GM18502 (cell line): ENCODE measurements around the gene NTN3.
"Not testable (repeated sequence)": the region's sequence is repeated elsewhere in the genome, so short reads cannot be mapped to it uniquely, and the experiment has no call there.

Source experiments
- ATAC-seq: cut with Tn5 transposase; IDR thresholded peaks from one replicate; pipeline ENCODE4 v1.9.1; 2021; ENCODE audit warnings: mild to moderate bottlenecking; ENCODE audit not compliant: unreplicated experiment, poor library complexity

Gene NTN3

GRCh38 chr16:2439598-2439997 is 31.5 kb upstream of the NTN3 start:
- ATAC-seq, result no peak

- not testable (repeated sequence) for ATAC-seq
Observed at GRCh38 chr16:2441143-2441804, 29.8 kb upstream of the NTN3 start.

DNA sequence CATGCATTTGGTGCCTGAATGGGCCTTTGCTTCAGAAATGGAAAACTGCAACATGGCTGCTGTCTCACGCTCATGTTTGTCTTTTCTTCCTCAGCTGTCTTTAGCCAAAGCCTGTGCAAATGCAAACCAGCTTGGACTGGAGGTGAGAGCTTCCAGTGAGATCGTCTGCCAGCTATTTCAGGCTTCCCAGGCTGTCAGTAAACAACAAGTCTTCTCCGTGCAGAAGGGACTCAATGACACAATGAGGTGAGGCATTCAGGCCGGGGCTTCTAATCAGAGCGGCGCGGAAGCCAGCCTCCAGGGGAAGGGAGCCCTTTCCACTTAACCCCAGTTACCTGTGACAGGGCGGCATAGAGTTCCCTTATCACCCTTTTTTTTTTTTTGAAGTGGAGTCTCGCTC is 27.5 kb upstream of the NTN3 start:
- no peak for ATAC-seq

DNA sequence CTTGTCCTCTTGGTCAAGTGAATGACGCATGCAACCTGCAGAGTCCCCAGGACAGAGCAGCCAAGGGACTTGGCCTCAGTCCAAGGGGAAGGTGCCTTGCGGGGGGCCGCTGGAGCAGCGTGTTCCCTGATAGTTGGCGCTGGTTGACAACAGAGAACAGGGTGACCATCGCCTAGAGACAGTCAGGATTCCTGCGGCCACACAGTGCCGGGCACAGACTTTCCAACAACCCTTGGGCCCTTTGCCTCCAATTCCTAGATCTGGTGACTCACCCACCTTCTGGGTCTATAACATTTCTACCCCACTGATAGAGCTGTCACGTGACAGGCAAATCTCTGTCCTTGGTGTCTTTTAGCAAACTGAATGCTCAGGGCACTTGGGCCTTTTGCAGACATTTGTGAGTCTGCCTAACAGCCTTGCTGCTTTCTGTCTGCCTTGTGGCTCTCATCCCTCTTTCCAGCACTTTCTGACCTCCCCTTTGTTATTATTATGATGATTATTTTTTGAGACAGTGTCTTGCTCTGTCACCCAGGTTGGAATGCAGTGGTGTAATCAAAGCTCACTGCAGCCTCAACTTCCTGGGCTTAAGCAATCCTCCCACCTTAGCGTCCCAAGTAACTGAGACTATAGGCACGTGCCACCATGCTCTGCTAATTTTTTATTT is 23.0 kb upstream of the NTN3 start:
- no peak for ATAC-seq

DNA sequence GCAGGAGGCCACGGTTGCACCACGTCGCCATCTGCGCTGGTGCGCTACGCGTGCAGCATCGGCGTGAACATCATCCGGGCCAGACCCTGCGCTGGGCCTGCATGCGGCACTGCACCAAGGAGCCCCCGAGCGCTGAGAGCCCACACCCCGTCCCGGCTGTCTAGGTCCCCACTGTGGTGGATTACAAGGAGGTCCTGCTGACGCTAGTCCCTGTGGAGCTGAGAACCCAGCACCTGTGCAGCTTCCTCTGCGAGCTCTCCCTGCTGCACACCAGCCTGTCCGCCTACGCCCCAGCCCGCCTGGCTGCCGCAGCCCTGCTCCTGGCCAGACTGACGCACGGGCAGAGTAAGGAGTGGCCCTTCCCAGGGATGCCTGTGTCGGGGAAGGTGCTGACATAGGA is 22.0 kb upstream of the NTN3 start:
- ATAC-seq, result no peak

DNA sequence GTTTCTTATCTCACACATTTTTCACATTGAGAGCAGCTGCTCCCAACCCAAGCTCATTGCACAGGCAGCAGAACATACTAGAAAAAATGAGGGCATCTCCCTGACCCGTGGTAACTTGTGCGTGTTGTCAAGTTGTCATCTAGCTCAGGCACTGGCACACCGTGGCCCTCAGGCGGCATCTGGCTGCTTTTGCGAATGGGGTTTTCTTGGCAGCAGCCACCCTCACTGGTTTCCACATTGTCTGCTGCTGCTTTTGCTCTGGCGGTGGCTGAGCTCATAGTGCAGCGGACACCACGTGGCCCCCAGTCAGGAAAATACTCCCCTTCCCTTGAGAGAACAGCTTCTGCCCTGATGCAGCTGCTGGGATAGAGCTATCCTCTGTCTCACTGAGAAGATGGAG is 20.6 kb upstream of the NTN3 start:
- ATAC-seq, result no peak

DNA sequence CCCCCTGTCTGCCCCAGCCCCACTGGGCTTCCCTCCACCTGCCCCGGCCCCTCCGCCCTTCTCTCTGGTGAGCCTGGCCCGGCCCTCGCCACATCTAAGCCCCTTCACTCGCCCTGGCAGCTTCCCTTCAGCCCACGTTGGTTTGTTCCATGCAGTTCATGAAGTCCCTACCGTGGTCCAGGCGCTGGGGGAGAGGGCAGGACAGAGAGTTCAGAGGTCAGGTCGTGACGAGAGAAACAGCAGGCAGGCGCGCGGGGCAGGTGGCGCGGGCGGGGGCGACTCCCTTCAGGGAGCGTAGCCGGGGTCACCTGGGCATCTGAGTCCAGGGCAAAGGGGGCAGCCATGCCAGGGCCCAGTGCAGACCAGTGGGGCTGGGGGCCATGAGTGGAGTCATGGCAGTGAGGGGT is 20.1 kb upstream of the NTN3 start:
- ATAC-seq, result no peak

GRCh38 chr16:2451851-2452320 is 19.2 kb upstream of the NTN3 start:
- no peak for ATAC-seq

GRCh38 chr16:2452650-2453049 is 18.4 kb upstream of the NTN3 start:
- no peak for ATAC-seq

DNA sequence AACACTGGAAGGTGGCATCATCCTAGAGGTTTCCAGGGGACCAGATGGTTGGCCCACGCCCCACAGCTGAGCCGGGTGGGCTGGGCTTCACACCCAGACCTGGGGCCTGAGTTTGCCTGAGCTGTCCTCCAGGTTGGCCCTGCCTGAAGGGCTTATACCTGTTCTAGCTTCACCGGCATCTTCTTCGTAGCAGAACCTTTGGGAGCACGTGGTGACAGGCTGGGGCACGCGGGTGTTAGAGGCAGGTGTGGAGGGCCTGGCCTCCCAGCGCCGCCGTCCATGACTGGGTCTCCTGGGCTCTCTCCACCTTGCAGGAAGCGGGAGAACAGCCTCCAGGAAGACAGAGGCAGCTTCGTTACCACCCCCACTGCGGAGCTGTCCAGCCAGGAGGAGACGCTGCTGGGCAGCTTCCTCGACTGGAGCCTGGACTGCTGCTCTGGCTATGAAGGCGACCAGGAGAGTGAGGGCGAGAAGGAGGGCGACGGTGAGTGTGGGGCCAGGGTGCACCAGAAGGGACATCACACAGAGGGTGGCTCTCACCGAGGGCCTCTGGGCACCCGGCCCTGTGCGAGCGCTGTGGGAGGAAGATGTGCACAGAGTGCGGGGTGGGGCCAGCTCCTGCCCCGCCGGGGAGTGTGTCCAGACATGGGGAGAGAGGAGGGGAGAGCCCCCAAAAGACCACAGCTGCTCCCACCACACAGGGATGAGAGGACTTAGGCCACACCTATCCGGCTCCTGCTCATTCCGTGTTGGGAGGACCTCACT is 15.8 kb upstream of the NTN3 start:
- no peak for ATAC-seq

GRCh38 chr16:2456551-2457153 is 14.4 kb upstream of the NTN3 start:
- ATAC-seq, result no peak

DNA sequence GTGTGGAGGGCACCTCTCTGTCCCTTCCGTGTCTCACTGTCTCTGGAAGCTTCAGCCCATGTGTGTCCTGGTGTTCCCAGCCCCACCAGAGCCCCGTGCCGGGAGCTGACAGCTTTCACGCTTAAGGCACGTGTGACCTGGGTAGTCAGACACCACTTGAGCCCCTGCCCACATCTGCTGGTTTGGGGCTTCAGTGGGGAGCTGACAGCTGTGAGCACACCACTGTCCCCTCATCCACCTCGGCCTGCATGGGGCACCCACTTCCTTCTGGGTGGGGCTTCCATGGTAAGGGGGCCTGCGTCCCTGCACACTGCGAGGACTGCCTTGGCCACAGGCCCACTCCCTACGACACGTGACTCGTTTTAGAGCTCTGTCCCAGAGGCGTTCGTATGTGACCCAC is 13.8 kb upstream of the NTN3 start:
- ATAC-seq, result no peak

DNA sequence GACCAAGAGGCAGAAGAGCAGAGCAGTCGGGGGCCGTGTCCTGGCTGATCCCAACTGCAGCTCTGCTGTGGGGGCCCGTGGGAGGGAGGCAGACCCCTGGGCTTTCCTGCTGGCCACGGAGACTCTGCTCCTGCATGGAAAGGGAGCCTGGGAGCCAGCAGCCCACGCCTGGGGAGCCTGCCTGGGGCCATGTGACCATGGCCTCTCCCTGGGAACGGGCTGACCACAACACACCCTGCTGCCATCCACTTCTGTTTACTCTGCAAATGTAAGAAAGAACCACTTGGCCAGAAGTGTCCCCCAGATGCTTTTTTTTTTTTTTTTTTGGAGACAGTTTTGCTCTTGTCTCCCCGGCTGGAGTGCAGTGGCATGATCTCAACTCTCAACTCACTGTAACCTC is 13.2 kb upstream of the NTN3 start:
- no peak for ATAC-seq

DNA sequence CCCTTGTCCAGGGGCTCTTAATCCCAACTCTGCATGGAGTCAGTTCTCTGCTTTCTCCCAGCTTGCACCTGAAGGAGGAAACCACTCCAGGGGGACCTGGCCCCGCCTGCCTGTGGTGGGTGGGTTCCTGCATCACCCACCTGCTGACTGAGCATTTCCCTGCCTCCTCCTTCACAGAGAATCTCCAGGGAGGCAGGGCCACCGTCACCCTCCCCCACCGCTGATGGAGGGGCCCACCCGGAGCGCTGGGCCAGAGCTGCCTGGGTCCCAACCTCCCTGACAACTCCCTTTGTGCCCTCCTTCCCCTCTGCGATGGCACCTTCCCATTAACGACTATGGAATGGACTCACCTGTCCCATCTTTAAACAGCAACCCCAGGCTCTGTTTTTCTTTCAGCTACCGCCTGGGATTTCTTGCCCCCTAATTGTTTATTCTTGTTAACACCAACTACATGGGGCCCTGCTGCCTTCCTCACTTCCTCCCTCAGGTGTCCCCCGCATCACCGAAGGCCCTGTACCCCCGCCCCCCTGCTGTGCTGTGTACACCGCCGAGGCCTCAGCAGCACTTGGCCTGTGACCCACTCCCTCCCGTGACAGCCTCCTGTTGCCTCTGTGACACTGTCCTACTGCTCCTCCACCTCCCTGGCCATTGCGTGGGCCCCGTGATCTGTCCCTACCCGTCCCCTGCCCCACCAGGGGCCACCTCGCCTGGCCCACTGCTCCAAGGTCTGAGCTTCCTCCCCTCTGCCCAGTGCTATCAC is 12.0 kb upstream of the NTN3 start:
- ATAC-seq, result peak; percentile 12

DNA sequence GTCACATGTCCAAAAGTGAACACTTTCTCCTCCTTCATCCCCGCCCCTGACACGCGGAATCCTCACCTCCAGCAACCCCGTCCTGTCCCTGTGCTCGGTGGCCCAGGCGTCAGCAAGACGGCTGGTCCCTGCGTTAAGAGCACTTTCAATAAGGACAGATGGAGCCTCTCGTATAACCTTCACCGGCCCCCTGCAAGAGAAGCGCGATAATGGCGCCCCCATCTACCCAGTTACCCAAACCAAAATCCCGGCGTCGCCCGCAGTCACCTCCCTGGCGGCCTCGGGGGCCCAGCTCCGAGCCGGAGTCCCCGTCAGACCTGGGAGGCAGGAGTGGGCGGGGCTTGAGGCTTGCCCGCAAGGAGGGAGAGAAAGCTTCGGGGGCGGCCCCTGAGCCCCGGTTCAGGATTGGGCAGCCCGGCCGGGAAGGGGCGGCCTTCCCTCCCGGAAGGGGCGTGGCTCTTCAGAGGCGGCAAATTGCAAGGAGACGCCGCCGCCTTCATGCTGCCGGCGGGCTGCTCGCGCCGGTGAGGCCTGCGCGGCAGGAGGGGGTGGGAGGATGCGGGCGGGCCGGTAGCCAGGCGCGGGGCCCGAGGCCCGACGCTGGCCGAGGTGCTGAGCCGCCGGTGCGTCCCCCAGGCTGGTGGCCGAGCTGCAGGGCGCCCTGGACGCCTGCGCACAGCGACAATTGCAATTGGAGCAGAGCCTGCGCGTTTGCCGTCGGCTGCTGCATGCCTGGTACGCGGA is 11.3 kb upstream of the NTN3 start, which contains the start of gene TEDC2:
Gene TEDC2, plus strand, starts transcription at position 463 of the 744 bp plus-strand sequence. Its CDS starts 36 bp downstream, at position 499.
- ATAC-seq, result peak; percentile 91

- ATAC-seq, result peak; percentile 12
Observed at GRCh38 chr16:2460391-2460713, 10.7 kb upstream of the NTN3 start.

- no peak for ATAC-seq
Observed at GRCh38 chr16:2460916-2461315, 10.2 kb upstream of the NTN3 start.

- ATAC-seq, result no peak
Observed at GRCh38 chr16:2462031-2462866, 8.8 kb upstream of the NTN3 start.

DNA sequence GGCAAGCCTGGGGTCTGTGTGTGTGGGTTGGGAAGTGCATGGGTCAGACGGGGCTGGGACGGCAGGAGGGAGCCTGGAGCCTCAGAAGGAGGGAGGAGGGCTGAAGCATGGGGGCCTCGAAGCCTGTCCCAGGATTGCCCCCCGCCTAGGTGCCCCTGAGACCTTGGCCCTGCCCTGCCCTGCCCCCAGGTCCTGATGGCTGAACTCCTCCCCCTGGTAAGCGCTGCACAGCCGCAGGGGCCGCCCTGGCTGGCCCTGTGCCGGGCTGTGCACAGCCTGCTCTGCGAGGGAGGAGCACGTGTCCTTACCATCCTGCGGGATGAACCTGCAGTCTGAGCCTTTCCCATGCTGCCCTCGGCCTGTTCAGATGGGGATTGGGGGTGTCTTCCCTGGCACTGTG is 6.8 kb upstream of the NTN3 start:
- no peak for ATAC-seq
